Measurements from ENCODE around the gene FPR1. TPM values are rescaled to one million over a fixed set of nuclear protein-coding genes. Genes with fewer than 3 reads are reported as not detected.

Gene FPR1
- total and polyA plus RNA-seq, 2 of the 13 experiments (the other 11 are each of a cell fraction or from before 2014, with no cell fraction given), result not detected

DNA sequence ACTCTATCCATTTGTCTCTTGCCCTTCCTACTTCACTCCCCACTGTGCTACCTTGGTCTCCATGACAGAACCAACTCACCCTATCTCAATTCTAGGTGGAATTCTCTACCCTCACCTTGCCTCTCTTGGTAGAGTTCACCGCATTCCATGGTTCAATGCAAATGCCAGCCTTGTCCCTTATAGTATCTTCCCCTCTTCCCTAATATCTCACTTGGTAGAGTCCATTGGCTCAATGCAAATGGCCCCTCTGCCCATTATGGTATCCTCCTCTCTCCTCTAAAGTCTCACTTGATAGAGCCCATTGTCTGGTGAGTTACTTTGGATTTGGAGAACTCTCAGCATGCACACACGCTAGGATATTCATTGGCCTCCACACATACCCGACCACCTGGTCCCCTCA is 35.8 kb downstream of the FPR1 start:
- Histone ChIP-seq H3K36me3 (replicated peaks in 1 of 2; ENCODE audit: control insufficient read depth in 1 of 2, insufficient read depth in 2 of 2, low read length in 2 of 2) (no peaks in the 10 kb centered on the region), H3K4me1 (ENCODE audit: insufficient read depth, low read length) (no peaks in the 10 kb centered on the region), H3K9ac (ENCODE audit: insufficient read depth, low read depth, low read length) (no peak overlapping the region), H4K20me1 (ENCODE audit: insufficient read depth, low read length) (no peaks in the 10 kb centered on the region), H3K9me3 (ENCODE audit: low read length) (no peaks in the 10 kb centered on the region), H3K79me2 (ENCODE audit: insufficient read depth, low read length) (no peaks in the 10 kb centered on the region), H3K4me2 (ENCODE audit: low read depth, low read length) (no peak overlapping the region), H3K27ac (ENCODE audit: extremely low read length, insufficient read depth, low read length) (no peak overlapping the region), H3K4me3 (replicated peaks in 1 of 3; ENCODE audit: insufficient read depth in 1 of 3, low read depth in 2 of 3, low read length in 3 of 3) (no peak overlapping the region), H3K27me3 (ENCODE audit: control insufficient read depth in 1 of 2, insufficient read depth in 2 of 2, low read length in 2 of 2) (no peaks in the 10 kb centered on the region), H2AFZ (ENCODE audit: low read length) (no peak overlapping the region)
- ATAC-seq (no peak), FAIRE-seq (no peak), DNase-seq (ENCODE audit: low spot score) (no peak)
- ChIA-PET CTCF (ENCODE audit: low intra/inter-chr PET ratio, low total read pairs) (no interaction called here), POLR2A (no interaction called here)
- in situ Hi-C loops (cut with HindIII; ENCODE audit: extremely low pct_ligation_motif_present, low pct_unique_long_range_greater_than_20kb) (no loop called here), intact Hi-C loops (cut with micrococcal nuclease; ENCODE audit: unreplicated experiment) (no loop called here)
- no TSS peak for BruUV-seq (replicated peaks)
- WGBS (ENCODE audit: low lambda C conversion rate), result 31% methylated on average over 3 of the region's 3 CpGs
- TF ChIP-seq NFE2L2 (IDR thresholded peaks at IDR 0.05; ENCODE audit: low read length), result no peak
- TF ChIP-seq, protein P1, sequence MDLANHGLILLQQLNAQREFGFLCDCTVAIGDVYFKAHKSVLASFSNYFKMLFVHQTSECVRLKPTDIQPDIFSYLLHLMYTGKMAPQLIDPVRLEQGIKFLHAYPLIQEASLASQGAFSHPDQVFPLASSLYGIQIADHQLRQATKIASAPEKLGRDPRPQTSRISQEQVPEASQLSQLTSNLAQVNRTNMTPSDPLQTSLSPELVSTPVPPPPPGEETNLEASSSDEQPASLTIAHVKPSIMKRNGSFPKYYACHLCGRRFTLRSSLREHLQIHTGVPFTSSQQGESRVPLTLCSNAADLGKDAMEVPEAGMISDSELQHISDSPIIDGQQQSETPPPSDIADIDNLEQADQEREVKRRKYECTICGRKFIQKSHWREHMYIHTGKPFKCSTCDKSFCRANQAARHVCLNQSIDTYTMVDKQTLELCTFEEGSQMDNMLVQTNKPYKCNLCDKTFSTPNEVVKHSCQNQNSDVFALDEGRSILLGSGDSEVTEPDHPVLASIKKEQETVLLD (CRISPR knock-in tag; IDR thresholded peaks at IDR 0.05; ENCODE audit: low read depth), result no peak
- no peak for TF ChIP-seq MAFF (IDR thresholded peaks at IDR 0.05; ENCODE audit: low read depth, low read length)
- no peak for TF ChIP-seq ZNF772 (CRISPR knock-in tag; IDR thresholded peaks at IDR 0.05)
- TF ChIP-seq ZBTB3 (CRISPR knock-in tag; IDR thresholded peaks at IDR 0.05; ENCODE audit: borderline replicate concordance, low read depth), result no peak
- no peak for TF ChIP-seq ZNF251 (CRISPR knock-in tag; IDR thresholded peaks at IDR 0.05)
- TF ChIP-seq ZNF782 (CRISPR knock-in tag; IDR thresholded peaks at IDR 0.05; ENCODE audit: borderline replicate concordance), result no peak
- TF ChIP-seq SMYD3 (CRISPR knock-in tag; IDR thresholded peaks at IDR 0.05), result no peak
- TF ChIP-seq, protein P2, sequence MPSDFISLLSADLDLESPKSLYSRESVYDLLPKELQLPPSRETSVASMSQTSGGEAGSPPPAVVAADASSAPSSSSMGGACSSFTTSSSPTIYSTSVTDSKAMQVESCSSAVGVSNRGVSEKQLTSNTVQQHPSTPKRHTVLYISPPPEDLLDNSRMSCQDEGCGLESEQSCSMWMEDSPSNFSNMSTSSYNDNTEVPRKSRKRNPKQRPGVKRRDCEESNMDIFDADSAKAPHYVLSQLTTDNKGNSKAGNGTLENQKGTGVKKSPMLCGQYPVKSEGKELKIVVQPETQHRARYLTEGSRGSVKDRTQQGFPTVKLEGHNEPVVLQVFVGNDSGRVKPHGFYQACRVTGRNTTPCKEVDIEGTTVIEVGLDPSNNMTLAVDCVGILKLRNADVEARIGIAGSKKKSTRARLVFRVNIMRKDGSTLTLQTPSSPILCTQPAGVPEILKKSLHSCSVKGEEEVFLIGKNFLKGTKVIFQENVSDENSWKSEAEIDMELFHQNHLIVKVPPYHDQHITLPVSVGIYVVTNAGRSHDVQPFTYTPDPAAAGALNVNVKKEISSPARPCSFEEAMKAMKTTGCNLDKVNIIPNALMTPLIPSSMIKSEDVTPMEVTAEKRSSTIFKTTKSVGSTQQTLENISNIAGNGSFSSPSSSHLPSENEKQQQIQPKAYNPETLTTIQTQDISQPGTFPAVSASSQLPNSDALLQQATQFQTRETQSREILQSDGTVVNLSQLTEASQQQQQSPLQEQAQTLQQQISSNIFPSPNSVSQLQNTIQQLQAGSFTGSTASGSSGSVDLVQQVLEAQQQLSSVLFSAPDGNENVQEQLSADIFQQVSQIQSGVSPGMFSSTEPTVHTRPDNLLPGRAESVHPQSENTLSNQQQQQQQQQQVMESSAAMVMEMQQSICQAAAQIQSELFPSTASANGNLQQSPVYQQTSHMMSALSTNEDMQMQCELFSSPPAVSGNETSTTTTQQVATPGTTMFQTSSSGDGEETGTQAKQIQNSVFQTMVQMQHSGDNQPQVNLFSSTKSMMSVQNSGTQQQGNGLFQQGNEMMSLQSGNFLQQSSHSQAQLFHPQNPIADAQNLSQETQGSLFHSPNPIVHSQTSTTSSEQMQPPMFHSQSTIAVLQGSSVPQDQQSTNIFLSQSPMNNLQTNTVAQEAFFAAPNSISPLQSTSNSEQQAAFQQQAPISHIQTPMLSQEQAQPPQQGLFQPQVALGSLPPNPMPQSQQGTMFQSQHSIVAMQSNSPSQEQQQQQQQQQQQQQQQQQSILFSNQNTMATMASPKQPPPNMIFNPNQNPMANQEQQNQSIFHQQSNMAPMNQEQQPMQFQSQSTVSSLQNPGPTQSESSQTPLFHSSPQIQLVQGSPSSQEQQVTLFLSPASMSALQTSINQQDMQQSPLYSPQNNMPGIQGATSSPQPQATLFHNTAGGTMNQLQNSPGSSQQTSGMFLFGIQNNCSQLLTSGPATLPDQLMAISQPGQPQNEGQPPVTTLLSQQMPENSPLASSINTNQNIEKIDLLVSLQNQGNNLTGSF (CRISPR knock-in tag; IDR thresholded peaks at IDR 0.05), result no peak
